T-helper 2 cell treated with Interferon-gamma antibody and Interleukin-4, amounts not matched to agents 5 μg/mL and 100 μg/mL, for 36 hours (primary cell): ENCODE results near the gene ZNF735.
"Not testable (repeated sequence)": the region's sequence is repeated elsewhere in the genome, so short reads cannot be mapped to it uniquely, and the experiment has no call there.

ENCODE experiments used
- DNase-seq: peaks from one replicate; pipeline ENCODE4 v3.0.0; 2021; ENCODE audit warnings: low spot score
- H3K27ac Mint-ChIP-seq: one replicate; pipeline ENCODE4 v1.8.0; 2021; ENCODE audit warnings: mild to moderate bottlenecking, mixed read lengths
- H3K27me3 Mint-ChIP-seq: one replicate; pipeline ENCODE4 v1.8.0; 2021; ENCODE audit warnings: low read depth, mixed read lengths
- H3K36me3 Mint-ChIP-seq: one replicate; pipeline ENCODE4 v1.8.0; 2021; ENCODE audit warnings: low read depth, mixed read lengths
- H3K4me1 Mint-ChIP-seq: one replicate; pipeline ENCODE4 v1.8.0; 2021; ENCODE audit warnings: low read depth, mixed read lengths
- H3K4me3 Mint-ChIP-seq: one replicate; pipeline ENCODE4 v1.8.0; 2022; ENCODE audit warnings: mild to moderate bottlenecking, moderate library complexity, mixed read lengths
- H3K9me3 Mint-ChIP-seq: one replicate; pipeline ENCODE4 v1.8.0; 2021; ENCODE audit warnings: mixed read lengths

Gene ZNF735

GRCh38 chr7:64223366-64223765 is 16.4 kb downstream of the ZNF735 start:
- Mint-ChIP-seq H3K36me3 (no peaks in the 10 kb centered on the region), H3K27ac (no peak overlapping the region), H3K27me3 (no peaks in the 10 kb centered on the region), H3K4me3 (no peak overlapping the region), H3K4me1 (no peaks in the 10 kb centered on the region), H3K9me3 (peaks cover 65% of the 10 kb centered on the region)
- no peak for DNase-seq

- H3K4me1 Mint-ChIP-seq, H3K4me3 Mint-ChIP-seq, H3K36me3 Mint-ChIP-seq, H3K27ac Mint-ChIP-seq, DNase-seq, H3K27me3 Mint-ChIP-seq: not testable (repeated sequence)
- peaks cover 73% of the 10 kb centered on the region for H3K9me3 Mint-ChIP-seq
Observed at GRCh38 chr7:64228174-64228573, 21.2 kb downstream of the ZNF735 start, which contains the start of gene ZNF679. TSS of gene ZNF679 (plus strand) at chr7:64228474. CDS start at chr7:64249118, 20,644 bp downstream.

DNA sequence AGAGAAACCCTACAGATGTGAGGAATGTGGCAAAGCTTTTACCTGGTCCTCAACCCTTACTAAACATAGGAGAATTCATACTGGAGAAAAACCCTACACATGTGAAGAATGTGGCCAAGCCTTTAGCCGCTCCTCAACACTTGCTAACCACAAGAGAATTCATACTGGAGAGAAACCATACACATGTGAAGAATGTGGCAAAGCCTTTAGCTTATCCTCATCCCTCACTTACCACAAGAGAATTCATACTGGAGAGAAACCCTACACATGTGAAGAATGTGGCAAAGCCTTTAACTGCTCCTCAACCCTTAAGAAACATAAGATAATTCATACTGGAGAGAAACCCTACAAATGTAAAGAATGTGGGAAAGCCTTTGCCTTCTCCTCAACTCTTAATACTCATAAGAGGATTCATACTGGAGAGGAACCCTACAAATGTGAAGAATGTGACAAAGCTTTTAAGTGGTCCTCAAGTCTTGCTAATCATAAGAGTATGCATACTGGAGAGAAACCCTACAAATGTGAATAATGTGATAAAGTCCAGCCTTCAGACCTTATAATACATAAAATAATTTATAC is 59.4 kb downstream of the ZNF735 start:
- DNase-seq = no peak
- H3K36me3 Mint-ChIP-seq = peaks cover 3% of the 10 kb centered on the region
- H3K27me3 Mint-ChIP-seq = no peaks in the 10 kb centered on the region
- peaks cover 36% of the 10 kb centered on the region for H3K9me3 Mint-ChIP-seq
- H3K4me1 Mint-ChIP-seq = no peaks in the 10 kb centered on the region
- H3K4me3 Mint-ChIP-seq = no peak overlapping the region
- no peak overlapping the region for H3K27ac Mint-ChIP-seq
